IPS-NIHi11 (cell line): ENCODE results near the gene KIF20A.
"Not testable (repeated sequence)": the region's sequence is repeated elsewhere in the genome, so short reads cannot be mapped to it uniquely, and the experiment has no call there.

Experiments used
- DNase-seq: peaks from one replicate; pipeline ENCODE4 v3.0.0; 2012; ENCODE audit warnings: mixed read lengths, low spot score

Gene KIF20A

DNA sequence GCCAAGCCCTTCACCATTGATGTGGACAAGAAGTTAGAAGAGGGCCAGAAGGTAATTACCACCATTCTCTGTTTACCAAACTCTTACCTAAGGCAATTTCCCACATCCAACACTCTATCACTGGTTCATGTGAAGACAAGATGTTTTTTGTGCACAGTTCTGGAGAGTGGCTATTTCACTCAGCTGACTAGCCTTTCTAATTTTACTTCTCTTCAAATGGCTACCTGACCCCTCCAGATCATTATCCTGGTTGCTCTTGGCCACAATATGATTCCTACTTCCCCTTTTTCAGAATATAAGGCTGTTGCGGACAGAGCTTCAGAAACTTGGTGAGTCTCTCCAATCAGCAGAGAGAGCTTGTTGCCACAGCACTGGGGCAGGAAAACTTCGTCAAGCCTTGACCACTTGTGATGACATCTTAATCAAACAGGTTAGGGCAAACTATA, 7.1 kb downstream of the KIF20A start:
- DNase-seq, result no peak

DNA sequence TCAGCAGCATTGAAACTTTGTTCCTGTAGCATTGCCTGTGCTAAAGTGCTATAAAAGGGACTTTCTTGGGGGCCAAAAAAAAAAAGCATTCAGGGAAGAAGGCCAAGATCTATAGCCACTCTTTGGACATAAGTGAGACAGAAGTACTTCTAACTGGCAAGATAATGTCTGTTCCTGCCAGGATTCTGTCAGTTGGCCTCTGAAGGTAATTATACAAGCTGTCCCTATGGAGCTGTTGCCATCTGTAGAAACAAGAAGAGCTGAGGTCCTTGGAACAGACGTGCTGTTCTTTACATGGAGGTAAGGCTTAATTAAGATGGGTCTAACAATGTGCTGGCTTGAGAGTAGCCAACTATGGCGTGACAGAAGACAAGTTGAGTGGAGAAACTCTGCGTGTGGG, 9.7 kb downstream of the KIF20A start:
- DNase-seq, result no peak

DNA sequence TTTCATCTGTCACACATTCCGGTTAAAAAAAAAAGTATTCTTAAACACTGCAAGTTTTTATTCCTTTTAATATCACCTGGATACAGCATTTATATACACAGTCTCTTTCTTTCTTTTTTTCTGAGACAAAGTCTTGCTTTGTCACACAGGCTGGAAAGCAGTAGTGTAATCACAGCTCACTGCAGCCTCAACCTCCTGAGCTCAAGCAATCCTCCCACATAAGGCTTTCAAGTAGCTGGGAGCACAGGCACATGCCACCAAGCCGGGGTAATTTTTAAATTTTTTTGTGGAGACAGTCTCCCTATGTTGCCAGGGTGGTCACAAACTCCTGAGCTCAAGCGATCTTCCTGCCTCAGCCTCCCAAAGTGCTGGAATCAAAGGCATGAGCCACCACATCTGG, 13.9 kb downstream of the KIF20A start:
- no peak for DNase-seq

DNA sequence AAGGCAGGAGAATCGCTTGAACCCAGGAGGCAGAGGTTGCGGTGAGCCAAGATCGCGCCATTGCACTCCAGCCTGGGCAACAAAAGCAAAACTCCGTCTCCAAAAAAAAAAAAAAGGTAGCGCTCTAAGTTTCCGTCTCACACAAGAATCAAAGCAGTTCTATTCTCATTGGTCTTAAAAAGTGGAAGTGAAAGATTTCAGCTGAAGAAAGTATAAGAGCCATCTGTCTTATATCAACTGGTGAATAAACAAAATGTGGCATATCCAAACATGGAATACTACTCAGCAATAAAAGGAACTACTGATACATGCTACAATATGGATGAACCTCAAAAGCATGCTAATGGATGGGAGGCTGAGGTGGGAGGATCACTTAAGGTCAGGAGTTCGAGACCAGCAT, 14.9 kb downstream of the KIF20A start:
- DNase-seq, result not testable (repeated sequence)

DNA sequence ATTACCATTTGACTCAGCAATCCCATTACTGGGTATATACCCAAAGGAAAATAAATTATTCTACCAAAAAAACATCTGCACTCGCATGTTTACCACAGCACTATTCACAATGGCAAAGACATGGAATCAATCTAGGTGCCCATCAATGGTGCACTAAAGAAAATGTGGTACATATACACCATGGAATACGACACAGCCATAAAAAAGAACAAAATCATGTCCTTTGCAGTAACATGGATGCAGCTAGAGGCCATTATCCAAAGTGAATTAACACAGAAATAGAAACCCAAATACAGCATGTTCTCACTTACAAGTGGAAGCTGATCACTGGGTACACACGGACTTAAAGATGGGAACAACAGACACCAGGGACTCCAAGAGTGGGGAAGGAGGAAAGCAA, 32.1 kb downstream of the KIF20A start:
- no peak for DNase-seq

DNA sequence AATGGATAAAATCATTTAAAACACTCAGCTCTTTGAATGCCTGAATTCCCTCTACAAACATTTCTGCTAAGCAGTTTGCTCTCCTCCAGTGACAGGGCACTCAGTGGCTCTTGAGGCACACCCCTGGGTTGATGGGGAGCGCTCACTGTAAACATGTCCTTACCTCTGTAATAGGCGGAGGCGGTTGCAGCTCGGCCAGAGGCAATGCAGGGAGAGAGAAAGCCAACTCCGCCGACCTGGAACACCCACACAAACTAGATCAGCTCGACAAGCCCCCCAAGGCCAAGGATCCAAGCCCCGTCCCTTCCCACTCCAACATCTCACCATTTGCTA, 33.9 kb downstream of the KIF20A start:
- DNase-seq, result peak; percentile 12

DNA sequence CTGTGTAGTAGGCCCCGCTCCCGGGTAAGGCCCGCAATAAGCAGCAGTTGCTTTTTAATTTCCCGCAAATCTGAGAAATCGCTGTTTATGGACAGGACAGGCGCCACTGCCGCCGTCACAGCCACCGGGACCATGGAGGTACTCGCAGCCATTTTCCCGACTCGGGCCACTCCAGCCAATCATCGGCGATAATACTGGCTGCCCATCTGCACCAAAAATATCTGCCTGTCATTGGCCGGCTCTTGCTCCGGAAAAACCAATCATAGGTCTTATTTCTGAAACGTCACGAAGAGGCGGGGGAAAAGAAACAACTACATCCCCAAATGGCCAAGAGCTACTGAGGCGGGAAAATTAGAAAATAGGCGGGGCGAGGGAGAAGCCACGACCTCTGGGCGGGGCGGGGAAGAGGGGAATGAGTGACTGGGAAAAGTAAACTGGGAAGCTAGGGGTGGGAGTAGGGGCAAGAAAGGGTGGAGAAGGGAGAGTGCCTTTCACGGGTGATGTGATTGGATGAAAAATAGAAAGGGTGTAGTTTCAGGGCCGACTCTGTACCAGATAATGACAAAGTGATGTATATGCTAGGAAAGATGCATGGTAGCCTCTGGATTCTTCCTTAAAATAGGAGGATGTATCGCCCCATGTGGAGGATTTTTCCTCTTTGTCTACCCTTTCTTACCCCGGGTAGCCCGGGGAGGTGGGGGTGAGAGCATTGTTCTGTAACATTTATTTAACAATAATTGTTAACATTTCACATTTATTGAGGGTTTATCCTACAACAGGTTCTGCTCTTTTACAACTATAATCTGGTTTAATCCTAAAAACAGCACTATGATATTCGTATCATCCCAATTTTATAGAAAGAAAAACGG, 34.5 kb downstream of the KIF20A start, which contains the start of gene CDC23:
Gene CDC23, minus strand, starts transcription at position 163 of the 869 bp plus-strand sequence. Its CDS starts 11 bp downstream, at position 152.
- DNase-seq, result peak; percentile 97

DNA sequence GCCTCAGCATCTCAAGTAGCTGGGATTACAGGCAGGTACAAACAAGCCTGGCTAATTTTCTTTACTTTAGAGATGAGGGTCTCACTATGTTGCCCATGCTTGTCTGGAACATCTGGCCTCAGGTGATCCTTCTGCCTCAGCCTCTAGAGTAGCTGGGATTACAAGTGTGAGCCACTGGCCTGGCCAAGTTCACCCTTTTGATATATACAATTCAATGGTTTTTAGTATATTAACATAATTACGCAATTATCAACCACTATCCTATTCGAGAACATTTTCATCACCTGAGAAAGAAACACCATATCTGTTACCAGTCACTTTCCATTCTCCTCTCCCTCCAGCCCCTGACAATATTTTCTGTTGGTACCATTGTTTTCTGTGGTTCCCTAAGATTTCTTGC, 37.9 kb downstream of the KIF20A start:
- no peak for DNase-seq

DNA sequence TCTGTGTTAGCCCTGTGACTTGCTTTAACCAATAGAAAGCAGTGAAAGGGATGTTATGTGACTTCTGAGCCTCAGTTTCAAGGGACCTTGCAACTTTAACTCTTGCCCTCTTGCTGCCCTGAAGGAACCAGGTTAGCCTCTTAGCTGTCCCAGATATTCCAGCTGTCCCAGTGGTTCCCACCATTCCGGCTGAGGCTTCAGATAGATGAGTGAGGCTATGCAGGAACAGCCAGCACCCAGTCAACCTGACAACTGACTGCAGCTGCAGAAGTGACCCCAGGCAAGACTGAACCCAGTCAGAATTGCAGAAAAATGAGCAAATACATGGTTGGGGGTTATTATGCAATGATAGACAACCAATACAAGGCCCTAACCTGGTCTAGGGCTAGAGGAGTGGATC, 44.6 kb downstream of the KIF20A start:
- no peak for DNase-seq

DNA sequence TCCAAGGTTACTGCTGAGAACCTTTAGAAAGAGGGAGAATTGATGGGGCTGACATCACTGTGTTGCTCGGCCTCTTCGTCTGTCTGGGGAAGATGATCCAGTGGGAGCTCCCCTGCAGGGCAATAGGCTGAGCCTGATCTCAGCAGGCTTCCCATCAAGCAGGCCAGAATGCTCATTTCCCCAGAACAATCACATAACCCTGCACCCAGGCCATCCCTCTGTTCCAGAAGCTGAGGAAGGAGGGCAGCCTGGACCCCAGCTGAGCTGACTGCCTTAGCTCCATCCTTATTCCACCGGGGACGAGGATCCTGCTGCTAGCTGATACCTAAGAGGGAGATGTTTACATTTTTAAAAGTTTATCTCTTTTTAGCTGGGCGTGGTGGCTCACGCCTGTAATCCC, 45.8 kb downstream of the KIF20A start:
- no peak for DNase-seq

DNA sequence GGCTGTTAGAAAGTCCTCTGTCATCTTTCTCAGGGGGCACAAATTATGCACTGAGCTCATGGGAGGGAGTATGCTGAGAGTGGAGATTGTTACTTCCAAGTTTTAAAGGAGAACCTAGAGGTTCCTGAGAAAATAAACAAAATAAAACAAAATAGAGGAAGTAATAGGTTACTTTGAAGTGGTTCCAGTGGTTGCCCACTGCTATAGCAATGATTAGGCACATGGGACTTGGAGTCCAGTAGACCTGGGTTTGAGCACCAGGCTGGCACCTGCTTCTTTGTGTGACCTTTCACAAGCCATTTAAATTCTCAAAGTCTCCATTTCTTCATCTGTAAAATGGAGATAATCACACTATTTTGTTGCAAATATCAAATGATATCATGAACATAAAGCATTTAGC, 48.0 kb downstream of the KIF20A start:
- DNase-seq, result no peak

DNA sequence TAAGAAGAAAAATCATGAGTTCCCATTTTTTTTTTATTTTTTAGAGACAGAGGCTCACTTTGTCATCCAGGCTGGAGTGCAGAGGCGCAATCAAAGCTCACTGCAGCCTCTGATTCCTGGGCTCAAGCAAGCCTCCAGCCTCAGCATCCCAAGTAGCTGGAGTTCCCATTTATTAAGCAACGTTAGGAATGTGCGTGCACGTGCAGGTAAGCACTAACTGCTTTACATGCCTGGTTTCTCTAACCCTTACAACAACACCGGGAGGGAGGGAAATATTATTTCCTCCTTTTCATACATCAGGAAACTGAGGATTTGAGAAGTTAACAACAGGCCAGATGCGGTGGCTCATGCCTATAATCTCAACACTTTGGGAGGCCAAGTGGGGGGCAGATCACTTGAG, 50.5 kb downstream of the KIF20A start:
- no peak for DNase-seq

DNA sequence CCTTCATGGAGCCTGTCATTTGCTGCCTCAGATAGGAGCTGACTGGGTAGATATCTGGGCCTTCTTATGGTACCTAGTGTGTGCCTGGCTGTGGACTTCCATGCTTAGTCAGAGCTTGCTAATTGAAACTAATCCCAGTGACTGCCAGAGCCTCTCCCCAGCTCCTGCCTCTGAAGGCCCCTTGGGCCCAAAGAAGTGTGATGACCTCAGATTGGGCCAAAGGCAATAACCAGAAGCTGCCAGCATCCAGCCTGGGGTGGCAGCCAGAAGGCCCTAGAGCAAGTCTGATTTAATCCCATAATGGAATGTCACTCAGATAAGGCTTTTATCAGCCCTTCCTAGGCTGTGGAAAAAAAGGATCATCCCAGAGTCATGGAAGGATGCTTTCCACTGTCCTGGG, 51.3 kb downstream of the KIF20A start:
- no peak for DNase-seq

DNA sequence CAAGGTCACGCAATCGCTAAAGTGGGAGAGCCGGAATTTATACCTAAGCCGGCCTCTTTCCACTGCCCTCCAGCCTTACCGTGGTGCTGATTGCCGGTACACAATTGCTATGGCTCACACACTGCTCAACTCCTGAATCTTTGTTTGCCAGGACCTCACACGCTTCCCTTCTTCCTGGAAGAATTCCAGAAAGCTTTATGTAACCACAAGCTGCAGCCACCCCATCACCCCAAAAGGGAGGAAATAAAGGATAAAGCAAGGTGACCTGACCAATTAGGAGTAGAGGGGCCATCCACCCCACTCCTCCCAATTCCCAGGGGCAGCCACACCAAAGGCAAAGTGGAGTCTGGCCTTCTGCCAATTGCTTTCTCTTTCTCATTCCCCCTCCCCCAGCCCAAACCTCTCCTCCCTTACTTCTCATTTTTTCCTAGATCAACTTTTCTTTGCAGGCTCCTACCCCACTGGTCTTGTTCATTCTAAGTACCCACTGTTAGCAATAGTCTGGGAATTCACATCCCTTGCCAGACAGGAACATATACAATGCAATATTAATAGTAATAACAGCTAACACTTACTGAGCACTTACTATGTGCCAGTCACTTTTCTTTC, 52.2 kb downstream of the KIF20A start:
- no peak for DNase-seq

DNA sequence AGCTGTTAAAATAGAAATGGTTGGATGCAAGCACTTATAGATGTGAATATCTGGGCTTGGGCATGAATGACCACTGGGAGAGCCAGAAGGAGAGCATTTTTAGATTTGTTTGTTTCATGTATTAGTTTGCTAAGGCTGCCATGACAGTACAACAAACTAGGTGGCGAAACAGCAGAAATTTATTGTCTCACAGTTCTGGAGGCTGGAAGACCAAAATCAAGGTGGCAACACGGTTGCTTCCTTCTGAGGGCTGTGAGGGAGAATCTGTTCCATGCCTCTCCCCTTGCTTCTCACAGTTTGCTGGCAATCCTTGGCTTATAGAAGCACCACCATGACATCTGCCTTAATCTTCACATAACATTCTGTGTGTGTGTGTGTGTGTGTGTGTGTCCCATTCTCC, 54.4 kb downstream of the KIF20A start:
- no peak for DNase-seq

DNA sequence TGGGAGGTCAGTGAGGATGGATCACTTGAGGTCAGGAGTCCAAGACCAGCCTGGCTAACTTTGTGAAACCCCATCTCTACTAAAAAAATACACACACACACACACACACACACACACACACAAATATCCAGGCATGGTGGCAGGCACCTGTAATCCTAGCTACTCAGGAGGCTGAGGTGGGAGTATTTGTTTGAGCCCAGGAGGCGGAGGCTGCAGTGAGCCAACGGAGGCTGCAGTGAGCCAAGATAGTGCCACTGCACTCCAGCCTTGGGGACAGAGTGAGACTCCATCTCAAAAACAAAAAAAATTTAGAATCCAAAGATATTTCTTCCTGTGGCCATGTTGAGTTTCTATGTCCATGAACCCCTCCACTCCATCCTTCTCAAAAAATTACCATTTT, 55.7 kb downstream of the KIF20A start:
- no peak for DNase-seq
